Ascending aorta (tissue), 2 donors: ENCODE measurements around the gene FHL2. TPM values are rescaled to one million over a fixed set of nuclear protein-coding genes. Genes with fewer than 3 reads are reported as not detected.

Experiments used
- DNase-seq, 2 donors: peaks; one replicate each; pipeline ENCODE4 v3.0.0-alpha.2; 2019; ENCODE audit warnings: low spot score in 2 of 2
- H3K27ac ChIP-seq, 2 donors: fragments of 200-600 bp; sonication (generic); one replicate each; pipeline ENCODE4 v1.5.1; 2016 to 2017; ENCODE audit warnings: mild to moderate bottlenecking in 1 of 2
- H3K27me3 ChIP-seq: fragments of 200-600 bp; sonication (generic); one replicate; pipeline ENCODE4 v1.5.1; 2017
- H3K36me3 ChIP-seq, 2 donors: fragments of 200-600 bp; sonication (generic); one replicate each; pipeline ENCODE4 v1.5.1; 2016
- H3K4me1 ChIP-seq, 2 donors: fragments of 200-600 bp; sonication (generic); one replicate each; pipeline ENCODE4 v1.5.1; 2016 to 2017; ENCODE audit warnings: mild to moderate bottlenecking in 1 of 2
- H3K4me3 ChIP-seq, 2 donors: fragments of 200-600 bp; sonication (generic); one replicate each; pipeline ENCODE4 v1.5.1; 2016 to 2017; ENCODE audit warnings: mild to moderate bottlenecking in 1 of 2
- H3K9me3 ChIP-seq, 2 donors: fragments of 200-600 bp; sonication (generic); one replicate each; pipeline ENCODE4 v1.5.1; 2016
- intact Hi-C: fragments of 100-400 bp; cut with DNase I; formaldehyde crosslinking; loops from one replicate; pipeline ENCODE4 v1.15.1; 2023
- total RNA-seq: library from RNA; depleted of rRNA; stranded (reverse); fragments of >200 nt; gene quantifications from one replicate; pipeline ENCODE4 v1.1.0, GENCODE V29; 2016
- TF ChIP-seq, protein P1 (sequence below), 3 experiments: fragments of 200-600 bp in 2 of 3; fragments of 450-650 bp in 1 of 3; sonication (generic) in 2 of 3; IDR thresholded peaks; one replicate each; pipeline ENCODE4 v1.5.1; 2016 to 2019; ENCODE audit warnings: antibody characterized with exemption in 3 of 3, mild to moderate bottlenecking in 1 of 3, moderate library complexity in 1 of 3

The FHL2 gene
- total RNA-seq, 1 donor from 2014 or later = 175 TPM

DNA sequence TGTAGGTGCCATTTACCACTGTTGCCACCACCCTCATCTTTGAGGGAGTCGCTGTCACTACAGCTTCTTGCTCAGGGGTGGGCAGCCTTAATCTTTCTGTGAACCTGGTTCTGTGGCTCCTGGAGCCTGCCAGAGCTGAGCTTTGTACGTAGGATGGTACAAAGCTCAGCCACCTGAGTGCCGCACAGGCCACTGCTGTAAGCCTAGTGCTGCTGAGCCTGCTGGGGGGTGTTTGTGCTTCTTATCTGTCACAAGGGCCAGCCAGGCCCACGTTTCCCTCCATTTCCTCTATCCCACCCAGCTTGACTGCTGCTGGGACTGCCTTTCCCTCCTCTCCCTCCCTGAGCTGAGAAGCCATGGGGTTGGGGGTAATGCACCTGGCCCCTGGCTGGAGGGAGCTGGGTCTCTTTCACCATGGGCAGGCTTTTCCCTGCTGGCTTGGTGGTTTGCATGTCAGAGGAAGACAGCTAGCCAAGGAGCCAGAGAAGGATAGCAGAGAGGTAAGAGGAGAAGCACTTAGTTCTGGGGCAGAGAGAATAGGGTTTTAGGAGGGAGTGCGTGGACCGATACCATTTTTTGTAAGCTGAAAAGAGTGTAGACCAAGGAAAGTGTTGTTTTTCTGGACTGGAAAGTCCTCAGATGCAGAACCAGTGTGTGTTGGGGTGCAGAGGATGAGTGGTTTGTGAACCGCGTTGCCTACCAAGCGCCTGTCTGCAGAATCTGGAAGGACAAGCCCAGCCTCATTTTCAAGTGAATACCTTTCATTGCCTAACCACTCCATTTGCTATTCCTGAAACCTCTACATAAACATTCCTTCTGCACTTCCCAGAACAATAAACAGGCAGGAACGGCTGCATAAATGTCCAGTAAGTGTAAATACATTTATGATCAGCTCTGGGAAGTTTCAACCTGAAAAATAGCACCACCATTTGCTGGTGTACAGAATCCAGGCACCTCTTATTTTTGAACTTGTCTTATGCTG lies 45.1 kb upstream of the FHL2 start:
- Histone ChIP-seq H3K4me3 (no peak overlapping the region), H3K27me3 (no peaks in the 10 kb centered on the region), H3K4me1 (no peaks in the 10 kb centered on the region), H3K36me3 (no peaks in the 10 kb centered on the region), H3K9me3 (no peaks in the 10 kb centered on the region), H3K27ac (no peak overlapping the region)
- intact Hi-C loops = no loop called here
- DNase-seq = no peak
- TF ChIP-seq, protein P1, sequence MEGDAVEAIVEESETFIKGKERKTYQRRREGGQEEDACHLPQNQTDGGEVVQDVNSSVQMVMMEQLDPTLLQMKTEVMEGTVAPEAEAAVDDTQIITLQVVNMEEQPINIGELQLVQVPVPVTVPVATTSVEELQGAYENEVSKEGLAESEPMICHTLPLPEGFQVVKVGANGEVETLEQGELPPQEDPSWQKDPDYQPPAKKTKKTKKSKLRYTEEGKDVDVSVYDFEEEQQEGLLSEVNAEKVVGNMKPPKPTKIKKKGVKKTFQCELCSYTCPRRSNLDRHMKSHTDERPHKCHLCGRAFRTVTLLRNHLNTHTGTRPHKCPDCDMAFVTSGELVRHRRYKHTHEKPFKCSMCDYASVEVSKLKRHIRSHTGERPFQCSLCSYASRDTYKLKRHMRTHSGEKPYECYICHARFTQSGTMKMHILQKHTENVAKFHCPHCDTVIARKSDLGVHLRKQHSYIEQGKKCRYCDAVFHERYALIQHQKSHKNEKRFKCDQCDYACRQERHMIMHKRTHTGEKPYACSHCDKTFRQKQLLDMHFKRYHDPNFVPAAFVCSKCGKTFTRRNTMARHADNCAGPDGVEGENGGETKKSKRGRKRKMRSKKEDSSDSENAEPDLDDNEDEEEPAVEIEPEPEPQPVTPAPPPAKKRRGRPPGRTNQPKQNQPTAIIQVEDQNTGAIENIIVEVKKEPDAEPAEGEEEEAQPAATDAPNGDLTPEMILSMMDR (IDR thresholded peaks at IDR 0.05) = no peak

- no peaks in the 10 kb centered on the region for H3K9me3 ChIP-seq
- H3K27ac ChIP-seq = no peak overlapping the region
- TF ChIP-seq, protein P1 (IDR thresholded peaks at IDR 0.05) = no peak
- no peaks in the 10 kb centered on the region for H3K4me1 ChIP-seq
- DNase-seq = no peak
- H3K4me3 ChIP-seq = no peak overlapping the region
- intact Hi-C loops = no loop called here
- no peaks in the 10 kb centered on the region for H3K36me3 ChIP-seq
- H3K27me3 ChIP-seq = no peaks in the 10 kb centered on the region
Observed at GRCh38 chr2:105442721-105443120, 43.9 kb upstream of the FHL2 start.

DNA sequence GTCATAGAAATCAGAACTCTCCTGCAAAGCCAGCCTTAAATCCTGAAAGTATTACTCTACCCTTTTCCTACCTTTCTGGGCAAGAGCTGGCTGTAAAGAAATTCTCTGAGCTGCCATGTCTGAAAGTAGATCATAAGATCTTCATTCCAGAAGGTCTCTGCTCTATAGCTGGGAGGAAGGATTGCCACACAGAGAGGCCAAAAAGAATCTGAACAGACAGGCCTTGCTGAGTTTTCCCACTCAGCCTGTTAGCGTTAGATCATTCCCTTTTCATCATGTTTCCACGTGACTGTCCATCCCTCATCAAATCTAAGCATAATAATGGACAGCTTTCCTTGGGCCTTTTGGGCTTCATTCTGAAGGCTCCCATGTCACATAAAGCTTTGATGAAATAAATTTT lies 43.2 kb upstream of the FHL2 start:
- TF ChIP-seq, protein P1 (IDR thresholded peaks at IDR 0.05) = no peak
- Histone ChIP-seq H3K27me3 (no peaks in the 10 kb centered on the region), H3K9me3 (no peaks in the 10 kb centered on the region), H3K36me3 (no peaks in the 10 kb centered on the region), H3K4me3 (no peak overlapping the region), H3K27ac (no peak overlapping the region), H3K4me1 (no peaks in the 10 kb centered on the region)
- intact Hi-C loops = no loop called here
- no peak for DNase-seq

GRCh38 chr2:105439141-105439540 lies 40.3 kb upstream of the FHL2 start:
- no peak for DNase-seq
- H3K4me1 ChIP-seq = no peaks in the 10 kb centered on the region
- H3K27ac ChIP-seq = no peak overlapping the region
- H3K36me3 ChIP-seq = no peaks in the 10 kb centered on the region
- H3K4me3 ChIP-seq = no peak overlapping the region
- H3K27me3 ChIP-seq = no peaks in the 10 kb centered on the region
- TF ChIP-seq, protein P1 (IDR thresholded peaks at IDR 0.05) = no peak
- no peaks in the 10 kb centered on the region for H3K9me3 ChIP-seq
- intact Hi-C loops = no loop called here

DNA sequence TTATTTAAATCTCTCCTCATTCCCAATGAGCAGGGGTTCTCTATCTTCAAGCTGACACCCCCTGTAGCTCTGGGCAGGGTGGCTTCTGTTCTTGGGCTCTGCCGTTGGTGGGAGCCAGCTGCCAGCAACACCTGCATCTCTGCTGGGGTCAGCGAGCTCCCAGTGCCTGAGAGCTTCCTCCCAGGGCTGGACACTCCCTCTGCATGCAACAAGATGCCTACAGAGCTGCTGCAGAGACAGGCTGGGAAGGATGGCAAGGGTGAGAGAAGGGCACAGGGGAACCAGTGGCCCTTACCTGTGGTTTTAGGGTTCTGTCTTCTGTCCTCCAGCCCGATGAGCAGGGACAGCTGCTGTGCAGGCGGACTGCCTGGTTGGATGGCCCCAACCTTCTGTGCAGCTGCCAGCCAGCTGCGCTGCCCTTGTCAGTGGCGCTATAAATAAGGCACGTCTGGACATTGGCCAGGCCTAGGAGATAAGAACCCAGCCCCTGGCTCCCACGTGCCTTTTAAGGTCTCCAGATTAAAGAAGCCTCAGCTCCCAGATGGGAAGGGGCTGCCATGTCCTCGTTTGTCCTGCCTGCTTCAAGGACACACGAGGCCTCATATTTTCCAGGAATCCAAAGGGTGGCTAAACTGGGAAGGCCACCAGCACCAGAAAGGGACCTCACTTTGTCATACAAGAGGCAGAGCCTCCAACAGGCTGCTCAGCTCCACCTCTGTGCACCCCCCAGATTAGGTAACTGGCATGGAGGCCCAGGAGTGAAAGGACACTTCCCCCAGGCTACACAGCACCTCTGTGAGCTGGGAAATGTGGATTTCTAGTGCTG lies 39.5 kb upstream of the FHL2 start:
- no peaks in the 10 kb centered on the region for H3K27me3 ChIP-seq
- H3K4me1 ChIP-seq = no peaks in the 10 kb centered on the region
- intact Hi-C loops = no loop called here
- H3K36me3 ChIP-seq = no peaks in the 10 kb centered on the region
- H3K9me3 ChIP-seq = no peaks in the 10 kb centered on the region
- TF ChIP-seq, protein P1 (IDR thresholded peaks at IDR 0.05) = no peak
- peak overlapping the region in 1 of 2 donors; percentile 24 for H3K4me3 ChIP-seq
- DNase-seq = no peak
- H3K27ac ChIP-seq = no peak overlapping the region
